Activated T-cell treated with anti-CD3 and anti-CD28 coated beads, Interleukin-2, amount 50 U/mL, for 4 hours (primary cell): ENCODE data around the gene FFAR3. TPM values are rescaled to one million over a fixed set of nuclear protein-coding genes. Genes with fewer than 3 reads are reported as not detected.
A peak's percentile ranks its signal among the peaks of the same experiment; 100 is the strongest.
"Not testable (repeated sequence)": the region's sequence is repeated elsewhere in the genome, so short reads cannot be mapped to it uniquely, and the experiment has no call there.

Source experiments
- ATAC-seq, 2 donors: fragments of 200-7000 bp; cut with Tn5 transposase; one replicate each; pipeline ENCODE4 v1.10.0; 2021
- DNase-seq: peaks from one replicate; pipeline ENCODE4 v3.0.0-alpha.2; 2020
- H3K27me3 Mint-ChIP-seq: one replicate; pipeline ENCODE4 v1.8.0; 2021; ENCODE audit warnings: low read depth, mixed read lengths
- H3K36me3 Mint-ChIP-seq: one replicate; pipeline ENCODE4 v1.8.0; 2022; ENCODE audit warnings: mixed read lengths; ENCODE audit not compliant: insufficient read depth
- H3K4me1 Mint-ChIP-seq: one replicate; pipeline ENCODE4 v1.8.0; 2021; ENCODE audit warnings: low read depth, mixed read lengths
- H3K4me3 Mint-ChIP-seq: one replicate; pipeline ENCODE4 v1.8.0; 2021; ENCODE audit warnings: mild to moderate bottlenecking, moderate library complexity, mixed read lengths
- H3K9me3 Mint-ChIP-seq: one replicate; pipeline ENCODE4 v1.8.0; 2021; ENCODE audit warnings: mixed read lengths
- total RNA-seq, 3 donors: library from RNA; stranded (reverse); gene quantifications; one replicate each; pipeline ENCODE4 v1.2.1, GENCODE V29; 2021

FFAR3 gene
- total RNA-seq, 3 donors from 2014 or later, result 0.30 to 0.91 (median 0.61) TPM

- no peak for DNase-seq
- Mint-ChIP-seq H3K9me3 (no peaks in the 10 kb centered on the region), H3K4me3 (no peak overlapping the region), H3K27me3 (no peaks in the 10 kb centered on the region), H3K36me3 (no peaks in the 10 kb centered on the region), H3K4me1 (peaks cover 23% of the 10 kb centered on the region)
- no peak for ATAC-seq
These were observed 6.7 kb upstream of the FFAR3 start for GRCh38 chr19:35351411-35352176.

- Mint-ChIP-seq H3K27me3 (no peaks in the 10 kb centered on the region), H3K4me1 (peaks cover 18% of the 10 kb centered on the region), H3K9me3 (no peaks in the 10 kb centered on the region), H3K36me3 (no peaks in the 10 kb centered on the region), H3K4me3 (no peak overlapping the region)
- DNase-seq (no peak), ATAC-seq (no peak)
These were observed 6.1 kb upstream of the FFAR3 start for GRCh38 chr19:35352177-35352447.

- Mint-ChIP-seq H3K9me3 (no peaks in the 10 kb centered on the region), H3K36me3 (no peaks in the 10 kb centered on the region), H3K4me1 (peaks cover 14% of the 10 kb centered on the region), H3K4me3 (no peak overlapping the region), H3K27me3 (no peaks in the 10 kb centered on the region)
- peak; percentile 68 for DNase-seq
- ATAC-seq, result peak; percentile 68 to 81
These were observed 5.6 kb upstream of the FFAR3 start for GRCh38 chr19:35352448-35353304.

GRCh38 chr19:35353635-35354034, 4.6 kb upstream of the FFAR3 start:
- Mint-ChIP-seq H3K4me1 (peaks cover 17% of the 10 kb centered on the region), H3K9me3 (no peaks in the 10 kb centered on the region), H3K27me3 (no peaks in the 10 kb centered on the region), H3K4me3 (no peak overlapping the region), H3K36me3 (no peaks in the 10 kb centered on the region)
- ATAC-seq, result no peak
- no peak for DNase-seq

DNA sequence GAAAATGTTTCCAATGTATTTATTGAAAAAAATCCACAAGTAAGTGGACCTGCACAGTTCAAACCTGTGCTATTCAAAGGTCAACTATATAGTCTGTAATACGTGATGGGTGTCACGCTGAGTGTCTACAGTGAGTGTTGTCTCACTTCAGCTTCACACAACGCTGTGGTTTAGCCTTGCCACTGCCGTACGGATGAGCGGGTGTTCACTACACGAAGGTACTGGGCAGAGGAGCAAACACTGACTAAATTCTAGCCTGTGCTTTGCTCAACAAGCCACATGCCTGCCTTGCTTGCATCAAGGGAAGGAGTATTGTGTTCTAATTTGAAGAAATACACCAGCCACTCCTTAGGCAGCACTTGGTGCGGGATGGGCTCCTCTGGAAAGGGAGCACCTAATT, 3.4 kb upstream of the FFAR3 start:
- Mint-ChIP-seq H3K4me3 (no peak overlapping the region), H3K36me3 (no peaks in the 10 kb centered on the region), H3K27me3 (no peaks in the 10 kb centered on the region), H3K4me1 (peaks cover 14% of the 10 kb centered on the region), H3K9me3 (no peaks in the 10 kb centered on the region)
- DNase-seq (no peak), ATAC-seq (no peak)

DNA sequence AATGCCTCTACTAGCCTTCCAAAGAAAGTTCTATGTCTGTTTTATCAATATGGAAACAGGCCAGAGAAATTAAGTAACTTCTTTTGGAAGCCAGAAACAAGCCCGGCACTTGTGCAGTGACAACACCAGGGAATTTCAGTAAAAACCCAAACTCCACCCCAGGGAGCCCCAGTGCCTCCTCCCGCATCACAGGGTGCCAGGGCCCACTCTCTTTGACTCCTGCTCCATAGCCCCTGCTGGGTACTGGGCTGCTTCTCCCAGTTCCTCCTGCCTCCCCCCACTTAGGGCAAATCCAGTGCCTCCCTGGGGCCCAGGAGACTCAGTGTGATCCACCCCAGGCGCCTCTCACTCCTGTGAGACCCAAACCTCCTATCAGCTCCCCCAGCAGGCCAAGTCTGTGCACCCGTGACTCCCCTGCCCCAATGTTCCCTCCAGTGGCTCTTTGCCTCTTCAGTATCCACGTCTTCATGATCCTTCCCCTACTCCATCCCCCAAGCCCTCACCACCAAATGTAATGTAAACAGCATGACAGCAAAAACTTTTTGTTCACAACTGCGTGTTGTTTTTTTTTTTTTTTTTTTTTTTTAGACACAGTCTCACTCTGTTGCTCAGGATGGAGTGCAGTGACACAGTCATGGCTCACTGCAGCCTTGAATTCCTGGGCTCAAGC, 2.3 kb upstream of the FFAR3 start:
- no peaks in the 10 kb centered on the region for H3K36me3 Mint-ChIP-seq
- H3K27me3 Mint-ChIP-seq, result no peaks in the 10 kb centered on the region
- DNase-seq (no peak), ATAC-seq (no peak)
- H3K4me3 Mint-ChIP-seq, result no peak overlapping the region
- no peaks in the 10 kb centered on the region for H3K9me3 Mint-ChIP-seq
- peaks cover 14% of the 10 kb centered on the region for H3K4me1 Mint-ChIP-seq

- not testable (repeated sequence) for H3K4me3 Mint-ChIP-seq, DNase-seq, H3K4me1 Mint-ChIP-seq, ATAC-seq, H3K9me3 Mint-ChIP-seq, H3K36me3 Mint-ChIP-seq
- peaks cover 11% of the 10 kb centered on the region for H3K27me3 Mint-ChIP-seq
These were observed 574 bp downstream of the FFAR3 start for GRCh38 chr19:35358834-35359233.

DNA sequence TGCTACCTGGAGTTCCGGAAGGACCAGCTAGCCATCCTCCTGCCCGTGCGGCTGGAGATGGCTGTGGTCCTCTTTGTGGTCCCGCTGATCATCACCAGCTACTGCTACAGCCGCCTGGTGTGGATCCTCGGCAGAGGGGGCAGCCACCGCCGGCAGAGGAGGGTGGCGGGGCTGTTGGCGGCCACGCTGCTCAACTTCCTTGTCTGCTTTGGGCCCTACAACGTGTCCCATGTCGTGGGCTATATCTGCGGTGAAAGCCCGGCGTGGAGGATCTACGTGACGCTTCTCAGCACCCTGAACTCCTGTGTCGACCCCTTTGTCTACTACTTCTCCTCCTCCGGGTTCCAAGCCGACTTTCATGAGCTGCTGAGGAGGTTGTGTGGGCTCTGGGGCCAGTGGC, 1.1 kb downstream of the FFAR3 start:
- not testable (repeated sequence) for DNase-seq, H3K4me1 Mint-ChIP-seq, H3K9me3 Mint-ChIP-seq, H3K4me3 Mint-ChIP-seq, H3K36me3 Mint-ChIP-seq, ATAC-seq
- peaks cover 11% of the 10 kb centered on the region for H3K27me3 Mint-ChIP-seq

DNA sequence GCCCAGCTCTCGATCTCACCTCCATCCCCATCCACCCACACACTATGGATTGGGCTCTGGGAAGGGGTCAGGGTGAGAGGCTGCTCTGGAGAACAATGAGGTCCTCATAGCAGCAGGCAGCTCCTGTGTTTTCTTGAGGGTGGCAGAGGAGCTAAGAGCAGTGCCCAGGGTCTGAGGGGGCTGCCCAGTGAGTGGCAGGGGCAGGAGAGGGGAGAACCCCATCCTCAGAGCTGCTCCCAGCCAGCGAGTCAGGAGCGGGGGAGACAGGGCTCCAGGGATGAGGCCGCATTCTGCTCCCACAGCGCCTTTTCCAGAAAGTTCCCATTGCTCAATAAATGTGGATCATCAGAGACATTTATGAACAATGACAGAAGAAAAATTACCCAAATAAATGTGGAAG, 1.8 kb downstream of the FFAR3 start:
- H3K9me3 Mint-ChIP-seq, DNase-seq, H3K4me1 Mint-ChIP-seq, H3K4me3 Mint-ChIP-seq, ATAC-seq, H3K36me3 Mint-ChIP-seq: not testable (repeated sequence)
- H3K27me3 Mint-ChIP-seq, result peaks cover 11% of the 10 kb centered on the region

DNA sequence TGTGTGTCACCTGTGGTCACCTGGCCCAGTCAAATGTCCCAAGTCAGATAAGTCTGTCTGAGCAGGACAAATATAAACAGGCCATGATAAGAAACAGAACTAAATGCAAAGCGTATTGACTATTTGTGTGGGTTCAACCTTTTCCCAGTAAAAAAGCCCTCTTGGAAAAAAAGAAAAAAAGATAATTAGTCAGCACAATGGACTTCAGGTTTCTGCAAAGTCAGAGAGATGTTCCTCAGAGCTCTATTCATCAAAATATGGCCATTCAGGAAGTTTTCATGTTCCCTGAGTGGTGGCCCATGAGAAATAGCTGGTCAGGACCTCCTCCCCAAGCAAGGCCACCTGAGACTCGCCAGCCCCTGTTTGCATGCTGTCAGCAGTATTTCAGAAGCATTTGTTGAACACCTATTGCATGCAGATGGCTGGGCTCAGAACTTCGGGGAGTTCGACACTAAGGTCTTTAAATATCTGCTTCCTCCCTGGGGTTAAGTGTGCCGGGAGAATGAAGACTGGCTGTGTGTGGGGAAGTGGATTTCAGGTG, 2.7 kb downstream of the FFAR3 start:
- no peak for ATAC-seq
- H3K27me3 Mint-ChIP-seq, result peaks cover 11% of the 10 kb centered on the region
- H3K4me1 Mint-ChIP-seq, result peaks cover 9% of the 10 kb centered on the region
- no peaks in the 10 kb centered on the region for H3K9me3 Mint-ChIP-seq
- H3K36me3 Mint-ChIP-seq, result no peaks in the 10 kb centered on the region
- no peak for DNase-seq
- no peak overlapping the region for H3K4me3 Mint-ChIP-seq

DNA sequence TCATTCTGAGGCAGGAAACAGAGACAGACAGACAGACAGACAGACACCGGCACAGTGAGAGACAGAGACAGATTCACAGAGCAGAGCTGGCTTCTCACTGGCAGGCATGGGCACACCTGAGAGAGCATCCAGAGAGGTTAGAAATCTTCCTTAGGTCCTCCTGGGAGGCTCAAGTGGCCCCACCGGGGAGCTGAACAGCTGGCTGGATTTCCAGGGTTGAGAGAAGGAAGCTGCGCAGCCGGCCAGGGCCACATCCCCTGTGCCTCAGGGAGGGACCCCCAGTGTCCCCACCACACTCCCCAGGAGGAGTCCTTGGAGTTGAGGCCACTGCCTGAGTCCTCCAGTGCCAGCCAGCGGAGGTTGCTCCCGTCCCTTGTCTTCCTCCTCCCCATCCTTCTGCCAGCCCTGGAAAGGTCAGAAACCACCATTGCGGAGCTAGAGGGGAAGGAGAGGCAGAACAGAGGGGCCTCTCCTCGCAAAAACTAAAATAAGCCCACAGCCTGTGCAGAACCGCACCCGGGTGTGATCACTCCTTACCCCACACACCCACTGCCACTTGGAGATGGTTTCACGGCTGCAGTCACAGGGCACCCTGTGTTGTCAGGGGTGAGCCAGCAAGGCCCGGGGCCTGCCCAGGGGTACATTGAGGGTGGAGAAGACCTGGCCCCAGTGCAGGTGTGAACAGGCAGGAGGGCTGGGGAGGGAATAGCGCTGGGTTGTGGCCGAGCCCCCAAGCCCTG, 4.2 kb downstream of the FFAR3 start:
- Mint-ChIP-seq H3K36me3 (no peaks in the 10 kb centered on the region), H3K4me1 (peaks cover 9% of the 10 kb centered on the region), H3K4me3 (no peak overlapping the region), H3K27me3 (peaks cover 12% of the 10 kb centered on the region), H3K9me3 (no peaks in the 10 kb centered on the region)
- ATAC-seq, result no peak
- DNase-seq, result no peak

GRCh38 chr19:35363001-35363590, 4.8 kb downstream of the FFAR3 start:
- H3K4me3 Mint-ChIP-seq, result no peak overlapping the region
- ATAC-seq (peak in 1 of 2 donors; percentile 13), DNase-seq (no peak)

GRCh38 chr19:35363711-35364425, 5.6 kb downstream of the FFAR3 start:
- Mint-ChIP-seq H3K4me3 (no peak overlapping the region), H3K4me1 (no peaks in the 10 kb centered on the region), H3K27me3 (peaks cover 12% of the 10 kb centered on the region), H3K36me3 (no peaks in the 10 kb centered on the region), H3K9me3 (no peaks in the 10 kb centered on the region)
- ATAC-seq (no peak), DNase-seq (no peak)

More at GRCh38 chr19:35363001-35363590, 4.8 kb downstream of the FFAR3 start:
- H3K4me1 Mint-ChIP-seq, result peaks cover 4% of the 10 kb centered on the region
- no peaks in the 10 kb centered on the region for H3K9me3 Mint-ChIP-seq
- H3K27me3 Mint-ChIP-seq, result peaks cover 12% of the 10 kb centered on the region
- no peaks in the 10 kb centered on the region for H3K36me3 Mint-ChIP-seq
